TTC549 (cell line): Measurements from ENCODE around the gene HFM1.
A peak's percentile ranks its signal among the peaks of the same experiment; 100 is the strongest.
"Not testable (repeated sequence)": the region's sequence is repeated elsewhere in the genome, so short reads cannot be mapped to it uniquely, and the experiment has no call there.

Source experiments
- FAIRE-seq: peaks from 2 replicates; lab custom pipeline; 2012; peaks lifted over from hg19 to GRCh38; lab: Jason Lieb, UNC

Gene HFM1

GRCh38 chr1:91346824-91347223 is 57.8 kb downstream of the HFM1 start:
- no peak for FAIRE-seq

GRCh38 chr1:91345395-91346005 is 59.1 kb downstream of the HFM1 start:
- FAIRE-seq = no peak

- FAIRE-seq = no peak
These were observed 66.1 kb downstream of the HFM1 start for GRCh38 chr1:91338501-91338900.

GRCh38 chr1:91335603-91336002 is 69.0 kb downstream of the HFM1 start:
- FAIRE-seq = no peak

- no peak for FAIRE-seq
These were observed 69.8 kb downstream of the HFM1 start for GRCh38 chr1:91334856-91335255.

DNA sequence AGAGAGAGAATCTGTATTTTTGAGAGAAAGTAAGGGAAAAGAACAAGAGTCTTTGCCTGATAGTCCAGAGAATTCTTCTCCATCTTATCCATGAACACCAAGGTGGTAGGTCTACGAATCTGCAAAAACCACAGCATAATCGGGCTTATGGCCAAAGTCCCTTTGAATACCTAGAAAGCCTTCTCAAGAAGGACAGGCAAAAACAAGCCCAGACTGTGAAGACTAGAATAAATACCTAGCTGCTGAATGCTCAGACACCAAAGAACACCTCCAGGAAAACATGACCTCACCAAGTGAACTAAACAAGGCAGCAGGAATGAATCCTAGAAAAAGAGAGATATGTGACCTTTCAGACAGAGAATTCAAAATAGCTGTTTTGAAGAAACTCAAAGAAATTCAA is 79.2 kb downstream of the HFM1 start:
- no peak for FAIRE-seq

GRCh38 chr1:91314643-91315042 is 90.0 kb downstream of the HFM1 start:
- FAIRE-seq = no peak

DNA sequence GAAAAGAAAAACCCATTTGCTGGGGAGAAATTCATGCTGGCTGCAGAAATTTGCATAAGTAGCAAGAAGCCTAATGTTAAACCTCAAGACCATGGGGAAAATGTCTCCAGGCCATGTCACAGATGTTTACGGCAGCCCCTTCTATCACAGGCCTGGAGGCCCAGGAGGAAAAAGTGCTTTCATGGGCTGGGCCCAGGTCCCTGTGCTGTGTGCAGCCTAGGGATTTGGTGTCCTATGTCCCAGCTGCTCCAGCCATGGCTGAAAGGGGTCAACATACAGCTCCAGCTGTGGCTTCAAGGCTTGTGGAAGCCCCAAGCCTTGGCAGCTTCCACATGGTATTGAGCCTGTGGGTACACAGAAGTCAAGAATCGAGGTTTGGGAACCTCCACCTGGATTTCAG is 93.0 kb downstream of the HFM1 start:
- FAIRE-seq = no peak

DNA sequence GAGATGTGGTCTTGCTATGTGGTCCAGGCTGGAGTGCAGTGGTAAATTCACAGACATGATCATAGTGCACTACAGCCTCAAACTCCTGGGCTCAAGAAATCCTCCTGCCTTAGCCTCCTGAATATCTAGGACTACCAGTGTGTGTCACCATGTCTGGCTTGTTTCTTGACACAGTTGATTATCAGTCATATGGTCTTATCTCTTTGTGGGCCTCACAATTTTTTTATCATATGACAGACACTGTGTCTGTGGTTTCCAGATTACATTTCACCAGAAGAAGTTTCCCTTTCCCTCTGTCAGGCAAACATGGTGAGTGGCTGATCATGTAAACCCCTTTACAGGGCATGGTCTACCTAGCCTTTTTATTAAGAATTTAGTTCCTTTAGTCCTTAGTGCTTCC is 96.1 kb downstream of the HFM1 start:
- FAIRE-seq = no peak

GRCh38 chr1:91307784-91308409 is 96.7 kb downstream of the HFM1 start:
- no peak for FAIRE-seq

DNA sequence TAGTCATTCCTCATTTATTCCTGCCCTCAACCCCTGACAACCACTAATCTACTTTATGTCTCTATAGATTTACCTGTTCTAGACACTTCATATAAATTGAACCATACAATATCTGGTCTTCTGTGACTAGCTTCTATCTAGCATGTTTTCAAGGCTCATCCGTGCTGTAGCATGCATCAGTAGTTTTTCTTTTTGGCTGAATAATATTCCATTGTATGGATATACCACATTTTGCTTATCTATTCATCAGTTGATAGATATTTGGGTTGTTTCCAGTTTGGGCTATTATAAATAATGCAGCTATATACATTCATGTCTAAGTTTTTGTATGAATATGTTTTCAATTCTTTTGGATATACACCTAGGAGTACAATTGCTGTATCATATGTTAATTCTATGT is 101.5 kb downstream of the HFM1 start:
- FAIRE-seq = no peak

DNA sequence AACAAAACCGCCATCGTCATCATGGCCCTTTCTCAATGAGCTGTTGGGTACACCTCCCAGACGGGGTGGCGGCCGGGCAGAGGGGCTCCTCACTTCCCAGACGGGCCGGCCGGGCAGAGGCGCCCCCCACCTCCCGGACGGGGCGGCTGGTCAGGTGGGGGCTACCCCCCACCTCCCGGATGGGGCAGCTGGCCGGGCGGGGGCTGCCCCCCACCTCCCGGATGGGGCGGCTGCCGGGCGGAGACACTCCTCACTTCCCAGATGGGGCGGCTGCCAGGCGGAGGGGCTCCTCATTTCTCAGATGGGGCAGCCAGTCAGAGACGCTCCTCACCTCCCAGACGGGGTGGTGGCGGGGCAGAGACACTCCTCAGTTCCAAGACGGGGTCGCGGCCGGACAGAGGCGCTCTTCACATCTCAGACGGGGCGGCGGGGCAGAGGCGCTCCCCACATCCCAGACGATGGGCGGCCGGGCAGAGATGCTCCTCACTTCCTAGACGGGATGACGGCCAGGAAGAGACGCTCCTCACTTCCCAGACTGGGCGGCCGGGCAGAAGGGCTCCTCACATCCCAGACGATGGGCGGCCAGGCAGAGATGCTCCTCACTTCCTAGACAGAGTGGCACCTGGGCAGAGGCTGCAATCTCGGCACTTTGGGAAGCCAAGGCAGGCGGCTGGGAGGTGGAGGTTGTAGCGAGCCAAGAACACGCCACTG is 115.6 kb downstream of the HFM1 start:
- not testable (repeated sequence) for FAIRE-seq

DNA sequence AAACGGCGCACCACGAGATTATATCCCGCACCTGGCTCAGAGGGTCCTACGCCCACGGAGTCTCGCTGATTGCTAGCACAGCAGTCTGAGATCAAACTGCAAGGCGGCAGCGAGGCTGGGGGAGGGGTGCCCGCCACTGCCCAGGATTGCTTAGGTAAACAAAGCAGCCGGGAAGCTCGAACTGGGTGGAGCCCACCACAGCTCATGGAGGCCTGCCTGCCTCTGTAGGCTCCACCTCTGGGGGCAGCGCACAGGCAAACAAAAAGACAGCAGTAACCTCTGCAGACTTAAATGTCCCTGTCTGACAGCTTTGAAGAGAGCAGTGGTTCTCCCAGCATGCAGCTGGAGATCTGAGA is 117.7 kb downstream of the HFM1 start:
- not testable (repeated sequence) for FAIRE-seq

DNA sequence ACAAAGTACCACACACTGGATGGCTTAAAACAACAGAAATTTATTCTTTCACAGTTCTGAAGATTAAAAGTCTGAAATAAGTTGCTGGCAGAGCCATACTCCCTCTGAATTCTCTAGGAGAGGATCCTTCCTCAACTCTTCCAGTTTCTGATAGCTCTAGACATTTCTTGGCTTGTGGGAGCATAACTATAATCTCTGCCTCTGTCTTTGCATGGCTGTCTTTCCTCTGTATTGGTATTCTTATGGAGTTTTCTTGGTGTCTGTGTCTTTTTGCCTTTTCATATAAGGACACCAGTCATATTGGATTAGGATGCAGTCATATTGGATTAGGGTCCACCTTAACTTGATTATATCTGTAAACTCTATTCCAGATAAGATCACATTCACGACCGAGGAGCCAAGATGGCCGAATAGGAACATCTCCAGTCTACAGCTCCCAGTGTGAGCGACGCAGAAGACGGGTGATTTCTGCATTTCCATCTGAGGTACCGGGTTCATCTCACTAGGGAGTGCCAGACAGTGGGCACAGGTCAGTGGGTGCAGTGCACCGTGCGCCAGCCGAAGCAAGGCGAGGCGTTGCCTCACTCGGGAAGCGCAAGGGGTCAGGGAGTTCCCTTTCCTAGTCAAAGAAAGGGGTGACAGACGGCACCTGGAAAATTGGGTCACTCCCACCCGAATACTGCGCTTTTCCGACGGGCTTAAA is 118.2 kb downstream of the HFM1 start:
- not testable (repeated sequence) for FAIRE-seq

DNA sequence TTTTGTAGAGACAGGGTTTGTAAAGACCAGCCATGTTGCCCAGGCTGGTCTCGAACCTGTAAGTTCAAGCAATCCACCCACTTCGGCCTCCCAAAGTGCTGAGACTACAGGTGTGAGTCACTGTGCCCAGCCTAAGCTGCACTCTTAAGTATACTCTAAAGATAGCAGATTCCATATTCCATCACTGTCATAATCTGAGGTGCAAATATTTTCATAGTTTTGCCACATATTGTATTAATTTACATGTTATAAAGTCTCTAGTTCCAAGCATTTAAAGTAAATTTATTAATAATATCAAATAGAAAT is 121.3 kb downstream of the HFM1 start:
- FAIRE-seq = no peak

DNA sequence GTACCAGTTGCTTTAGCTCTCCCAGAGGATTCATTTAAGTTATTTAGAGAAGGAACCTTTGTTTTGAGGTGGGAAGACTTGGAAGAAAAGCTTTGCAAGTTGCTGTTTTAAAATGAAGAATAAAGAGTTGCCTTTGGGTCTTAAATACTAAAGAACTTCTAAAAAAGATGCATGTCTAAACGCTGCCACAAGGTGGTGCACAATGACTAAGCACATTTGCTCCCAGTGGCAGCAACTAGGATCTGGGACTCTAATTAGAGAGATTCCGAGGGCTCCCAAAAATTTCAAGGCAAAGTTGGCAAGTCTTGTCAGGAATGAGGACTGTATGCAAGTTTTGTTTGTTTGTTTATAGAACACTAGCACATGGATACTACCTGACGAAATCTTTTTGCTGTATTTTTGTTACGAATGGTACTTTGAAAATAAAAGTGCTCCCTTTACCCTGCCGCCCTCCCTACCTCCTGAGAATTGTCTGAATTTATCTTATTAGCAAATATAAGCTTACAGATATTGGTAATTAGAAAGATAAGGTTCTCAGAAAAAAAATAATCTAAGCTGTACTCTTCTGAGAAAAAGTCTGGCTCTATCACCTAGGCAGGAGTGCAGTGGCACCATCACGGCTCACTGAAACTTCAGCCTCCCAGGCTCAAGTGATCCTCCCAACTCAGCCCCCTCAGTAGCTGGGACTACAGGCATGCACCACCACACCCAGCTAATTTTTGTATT is 121.8 kb downstream of the HFM1 start:
- peak; percentile 74 for FAIRE-seq

GRCh38 chr1:91281782-91282181 is 122.9 kb downstream of the HFM1 start:
- no peak for FAIRE-seq

DNA sequence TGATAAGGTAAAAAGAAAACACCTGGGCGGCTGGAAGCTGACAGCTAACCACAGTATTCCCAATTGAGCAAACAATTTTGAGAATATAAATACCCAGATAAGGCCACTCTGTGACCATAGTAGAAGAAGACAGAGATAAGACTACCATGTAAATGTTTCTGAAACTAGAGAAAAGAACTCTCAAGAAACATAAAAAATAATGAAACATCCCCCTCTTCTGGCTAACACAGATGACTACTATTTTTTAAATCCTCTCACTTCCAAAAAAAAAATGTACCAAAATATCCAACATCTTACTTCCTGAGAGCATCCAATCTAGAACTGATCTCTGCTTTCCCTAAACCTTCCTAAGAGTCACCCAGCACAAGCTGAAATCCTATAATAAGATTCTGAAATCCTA is 125.9 kb downstream of the HFM1 start:
- FAIRE-seq = peak; percentile 82

DNA sequence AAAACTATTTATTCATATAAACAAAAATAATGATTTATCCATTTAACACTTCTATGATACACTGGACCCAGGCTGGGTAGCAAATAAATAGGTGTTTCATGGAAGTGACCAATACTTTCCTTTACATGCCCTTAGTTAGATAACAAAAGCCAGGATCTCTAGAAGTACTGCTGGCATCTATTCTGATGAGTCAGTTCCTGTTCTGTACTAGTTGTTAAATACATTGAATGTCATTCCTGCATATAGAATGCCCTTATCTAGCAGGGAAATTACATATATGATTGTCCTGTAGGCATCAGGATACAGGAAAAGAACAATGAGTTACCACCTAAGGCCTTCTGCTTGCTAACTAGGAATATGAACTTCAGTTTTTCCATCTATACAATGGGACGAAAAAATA is 130.8 kb downstream of the HFM1 start:
- no peak for FAIRE-seq

GRCh38 chr1:91261655-91262054 is 143.0 kb downstream of the HFM1 start:
- FAIRE-seq = no peak

DNA sequence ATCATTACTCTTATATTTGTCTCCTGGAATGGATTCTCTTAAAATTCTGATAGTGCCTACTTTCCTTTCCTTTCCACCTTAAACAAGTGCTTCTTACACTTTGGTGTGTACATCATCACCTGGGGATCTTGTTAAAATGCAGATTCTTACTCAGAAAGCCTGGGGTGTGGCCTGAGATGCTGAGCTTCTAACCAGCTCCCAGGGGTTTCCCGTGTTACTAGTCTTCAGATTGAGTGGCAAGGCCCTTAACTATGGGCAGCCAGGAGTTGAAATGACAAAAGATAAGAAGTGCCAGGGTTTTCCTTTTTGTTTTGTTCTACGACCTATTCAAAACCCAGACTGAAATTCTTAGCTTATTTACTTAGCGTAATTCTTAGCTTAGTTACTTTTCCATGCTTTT is 159.2 kb downstream of the HFM1 start:
- no peak for FAIRE-seq

GRCh38 chr1:91244737-91245136 is 159.9 kb downstream of the HFM1 start:
- no peak for FAIRE-seq

- no peak for FAIRE-seq
These were observed 161.5 kb downstream of the HFM1 start for GRCh38 chr1:91243171-91243570.
